ENCODE measurements around the gene NUP210L.

The NUP210L gene

DNA sequence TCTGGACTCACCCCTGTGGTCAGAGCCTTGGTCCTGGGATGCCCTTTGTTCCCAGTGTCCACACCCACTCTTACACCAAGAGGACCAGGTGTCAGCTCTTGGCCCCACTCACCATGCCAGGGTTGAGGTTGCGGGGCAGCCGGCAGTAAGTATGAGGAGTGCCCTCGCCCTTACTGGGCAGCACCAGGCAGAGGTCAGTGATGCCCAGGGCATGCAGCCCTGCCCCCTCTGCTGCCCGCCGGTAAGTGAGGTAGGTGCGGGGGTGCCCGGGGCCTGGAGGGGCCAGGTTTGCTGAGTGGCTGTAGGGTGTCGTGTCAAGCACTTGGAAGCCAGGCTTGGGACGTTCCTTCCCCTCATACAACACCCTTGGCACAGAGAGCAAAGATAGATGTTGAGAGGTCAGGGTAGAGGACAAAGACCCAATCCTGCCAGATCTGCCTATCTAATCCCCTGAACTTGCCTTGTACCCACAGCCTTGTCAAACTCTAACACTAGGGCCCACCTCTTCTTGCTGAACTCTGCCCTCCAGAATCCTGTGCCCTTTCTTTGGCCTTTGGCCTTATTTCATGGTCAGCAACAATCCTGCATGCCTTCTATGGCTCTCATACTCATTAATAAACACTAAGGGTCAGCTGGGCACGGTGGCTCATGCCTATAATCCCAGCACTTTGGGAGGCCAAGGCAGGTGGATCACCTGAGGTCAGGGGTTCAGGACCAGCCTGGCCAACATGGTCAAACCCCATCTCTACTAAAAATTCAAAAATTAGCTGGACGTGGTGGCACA lies 211.9 kb downstream of the NUP210L start:
- DNase-seq: no peak
